Measurements from ENCODE around the gene DDB1.

DNA sequence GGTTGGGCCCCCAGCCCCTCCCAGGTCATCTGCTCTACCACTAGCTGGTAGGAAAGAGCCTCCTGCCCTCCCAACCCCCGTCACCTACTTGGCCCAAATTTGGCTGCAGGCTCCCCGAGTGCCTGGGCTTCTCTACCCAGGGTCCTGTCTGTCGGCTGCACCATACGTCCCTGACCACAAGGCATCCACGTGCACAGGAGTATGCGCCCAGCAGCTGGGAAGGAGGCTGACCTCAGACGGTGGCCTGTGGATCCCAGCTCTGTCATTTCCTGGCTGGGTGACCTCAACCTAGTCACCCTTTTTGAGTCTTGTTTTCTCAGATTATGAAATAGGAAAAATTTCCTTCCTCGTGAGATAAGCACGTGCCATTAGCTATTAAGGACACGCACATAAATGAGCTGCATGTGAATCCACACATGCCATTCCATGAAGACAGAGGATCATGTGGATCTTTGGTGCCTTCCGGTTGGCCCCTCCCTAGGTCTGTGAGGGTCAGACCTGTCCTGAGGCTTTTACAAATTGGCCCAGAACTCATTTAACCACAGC is 15.1 kb upstream of the DDB1 start:
- TF ChIP-seq POLR2AphosphoS5 (IDR thresholded peaks at IDR 0.05; ENCODE audit: low read length) (no peak), REST (IDR thresholded peaks at IDR 0.05; ENCODE audit: low read depth, low read length) (no peak), STAT3 (IDR thresholded peaks at IDR 0.05; ENCODE audit: low read depth, low read length) (no peak), TCF12 (IDR thresholded peaks at IDR 0.05; ENCODE audit: low read depth, low read length) (no peak), SMC3 (IDR thresholded peaks at IDR 0.05; ENCODE audit: borderline replicate concordance, low read length) (no peak), HCFC1 (IDR thresholded peaks at IDR 0.05; ENCODE audit: low read length) (no peak), POLR2A (IDR thresholded peaks at IDR 0.05; ENCODE audit: low read depth, low read length) (no peak), RAD21 (IDR thresholded peaks at IDR 0.05; ENCODE audit: insufficient read depth, low read depth, low read length) (no peak), CBFB (IDR thresholded peaks at IDR 0.05; ENCODE audit: low read depth) (no peak)
- TF ChIP-seq, protein P1, sequence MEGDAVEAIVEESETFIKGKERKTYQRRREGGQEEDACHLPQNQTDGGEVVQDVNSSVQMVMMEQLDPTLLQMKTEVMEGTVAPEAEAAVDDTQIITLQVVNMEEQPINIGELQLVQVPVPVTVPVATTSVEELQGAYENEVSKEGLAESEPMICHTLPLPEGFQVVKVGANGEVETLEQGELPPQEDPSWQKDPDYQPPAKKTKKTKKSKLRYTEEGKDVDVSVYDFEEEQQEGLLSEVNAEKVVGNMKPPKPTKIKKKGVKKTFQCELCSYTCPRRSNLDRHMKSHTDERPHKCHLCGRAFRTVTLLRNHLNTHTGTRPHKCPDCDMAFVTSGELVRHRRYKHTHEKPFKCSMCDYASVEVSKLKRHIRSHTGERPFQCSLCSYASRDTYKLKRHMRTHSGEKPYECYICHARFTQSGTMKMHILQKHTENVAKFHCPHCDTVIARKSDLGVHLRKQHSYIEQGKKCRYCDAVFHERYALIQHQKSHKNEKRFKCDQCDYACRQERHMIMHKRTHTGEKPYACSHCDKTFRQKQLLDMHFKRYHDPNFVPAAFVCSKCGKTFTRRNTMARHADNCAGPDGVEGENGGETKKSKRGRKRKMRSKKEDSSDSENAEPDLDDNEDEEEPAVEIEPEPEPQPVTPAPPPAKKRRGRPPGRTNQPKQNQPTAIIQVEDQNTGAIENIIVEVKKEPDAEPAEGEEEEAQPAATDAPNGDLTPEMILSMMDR (IDR thresholded peaks at IDR 0.05 in 2 of 3, conservative IDR thresholded peaks at IDR 0.05 in 1 of 3; ENCODE audit: control insufficient read depth in 2 of 3, extremely low read depth in 1 of 3, insufficient read depth in 1 of 3, low read depth in 3 of 3, low read length in 3 of 3): no peak
- TF ChIP-seq, protein P2, sequence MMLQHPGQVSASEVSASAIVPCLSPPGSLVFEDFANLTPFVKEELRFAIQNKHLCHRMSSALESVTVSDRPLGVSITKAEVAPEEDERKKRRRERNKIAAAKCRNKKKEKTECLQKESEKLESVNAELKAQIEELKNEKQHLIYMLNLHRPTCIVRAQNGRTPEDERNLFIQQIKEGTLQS (IDR thresholded peaks at IDR 0.05; ENCODE audit: borderline replicate concordance, extremely low read depth, low read depth, low read length): no peak
- TF ChIP-seq, protein P3, sequence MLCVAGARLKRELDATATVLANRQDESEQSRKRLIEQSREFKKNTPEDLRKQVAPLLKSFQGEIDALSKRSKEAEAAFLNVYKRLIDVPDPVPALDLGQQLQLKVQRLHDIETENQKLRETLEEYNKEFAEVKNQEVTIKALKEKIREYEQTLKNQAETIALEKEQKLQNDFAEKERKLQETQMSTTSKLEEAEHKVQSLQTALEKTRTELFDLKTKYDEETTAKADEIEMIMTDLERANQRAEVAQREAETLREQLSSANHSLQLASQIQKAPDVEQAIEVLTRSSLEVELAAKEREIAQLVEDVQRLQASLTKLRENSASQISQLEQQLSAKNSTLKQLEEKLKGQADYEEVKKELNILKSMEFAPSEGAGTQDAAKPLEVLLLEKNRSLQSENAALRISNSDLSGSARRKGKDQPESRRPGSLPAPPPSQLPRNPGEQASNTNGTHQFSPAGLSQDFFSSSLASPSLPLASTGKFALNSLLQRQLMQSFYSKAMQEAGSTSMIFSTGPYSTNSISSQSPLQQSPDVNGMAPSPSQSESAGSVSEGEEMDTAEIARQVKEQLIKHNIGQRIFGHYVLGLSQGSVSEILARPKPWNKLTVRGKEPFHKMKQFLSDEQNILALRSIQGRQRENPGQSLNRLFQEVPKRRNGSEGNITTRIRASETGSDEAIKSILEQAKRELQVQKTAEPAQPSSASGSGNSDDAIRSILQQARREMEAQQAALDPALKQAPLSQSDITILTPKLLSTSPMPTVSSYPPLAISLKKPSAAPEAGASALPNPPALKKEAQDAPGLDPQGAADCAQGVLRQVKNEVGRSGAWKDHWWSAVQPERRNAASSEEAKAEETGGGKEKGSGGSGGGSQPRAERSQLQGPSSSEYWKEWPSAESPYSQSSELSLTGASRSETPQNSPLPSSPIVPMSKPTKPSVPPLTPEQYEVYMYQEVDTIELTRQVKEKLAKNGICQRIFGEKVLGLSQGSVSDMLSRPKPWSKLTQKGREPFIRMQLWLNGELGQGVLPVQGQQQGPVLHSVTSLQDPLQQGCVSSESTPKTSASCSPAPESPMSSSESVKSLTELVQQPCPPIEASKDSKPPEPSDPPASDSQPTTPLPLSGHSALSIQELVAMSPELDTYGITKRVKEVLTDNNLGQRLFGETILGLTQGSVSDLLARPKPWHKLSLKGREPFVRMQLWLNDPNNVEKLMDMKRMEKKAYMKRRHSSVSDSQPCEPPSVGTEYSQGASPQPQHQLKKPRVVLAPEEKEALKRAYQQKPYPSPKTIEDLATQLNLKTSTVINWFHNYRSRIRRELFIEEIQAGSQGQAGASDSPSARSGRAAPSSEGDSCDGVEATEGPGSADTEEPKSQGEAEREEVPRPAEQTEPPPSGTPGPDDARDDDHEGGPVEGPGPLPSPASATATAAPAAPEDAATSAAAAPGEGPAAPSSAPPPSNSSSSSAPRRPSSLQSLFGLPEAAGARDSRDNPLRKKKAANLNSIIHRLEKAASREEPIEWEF (IDR thresholded peaks at IDR 0.05; ENCODE audit: insufficient replicate concordance, low read depth, low read length): no peak

All from GM12878 (cell line).